K562 (cell line): ENCODE results near the gene ARHGEF10L. TPM values are rescaled to one million over a fixed set of nuclear protein-coding genes. Genes with fewer than 3 reads are reported as not detected.

Experiments
- ATAC-seq: fragments of 200-7000 bp; cut with Tn5 transposase; 3 replicates; pipeline ENCODE4 v1.9.1; 2020; ENCODE audit warnings: moderate library complexity
- BruUV-seq: library from RNA; stranded (reverse); fragments of 400-500 nt; replicated peaks from 2 replicates; lab custom pipeline; 2021; lab: Mats Ljungman, UMichigan
- CTCF ChIA-PET: fragments of 300-600 bp; formaldehyde crosslinking; extraction: SDS; loops from one replicate; lab custom pipeline; 2021; ENCODE audit warnings: low intra/inter-chr PET ratio; lab: Yijun Ruan, JAX
- POLR2A ChIA-PET: fragments of 300-600, 350-650 bp; sonication (Branson Sonifier 250); formaldehyde crosslinking; extraction: SDS; loops from one replicate; lab custom pipeline; 2021; ENCODE audit warnings: antibody characterized with exemption, inconsistent platforms; lab: Yijun Ruan, JAX
- DNase-seq, 4 experiments: peaks; one replicate each; pipeline versions ENCODE4 v3.0.0 to v3.0.0-alpha.2; 2011 to 2018; ENCODE audit warnings: low spot score in 3 of 4, mixed read lengths in 3 of 4; ENCODE audit errors: extremely low read depth in 1 of 4
- FAIRE-seq: peaks from 2 replicates; lab custom pipeline; 2011; peaks lifted over from hg19 to GRCh38; lab: Jason Lieb, UNC
- H2AFZ ChIP-seq: 2 replicates; pipeline ENCODE4 v1.6.0; 2011; ENCODE audit warnings: low read depth, low read length, control low read depth, inconsistent platforms
- H3K27ac ChIP-seq: fragments of 200-600 bp; 3 replicates; pipeline ENCODE4 v1.8.0; 2011; ENCODE audit warnings: low read depth, mild to moderate bottlenecking, control low read depth, inconsistent platforms, low read length, moderate library complexity, mixed read lengths; ENCODE audit errors: extremely low read depth
- H3K27me3 ChIP-seq, 2 experiments: fragments of 300-600 bp in 1 of 2; 2 replicates in 1 of 2; 3 replicates in 1 of 2; pipeline versions ENCODE4 v1.6.0 to v1.8.0; 2011; ENCODE audit warnings: inconsistent platforms in 2 of 2, low read length in 2 of 2, mild to moderate bottlenecking in 1 of 2, mixed read lengths in 1 of 2, moderate library complexity in 1 of 2; ENCODE audit not compliant: control insufficient read depth in 2 of 2, insufficient read depth in 2 of 2
- H3K36me3 ChIP-seq: fragments of 300-600 bp; 3 replicates; pipeline ENCODE4 v1.8.0; 2011; ENCODE audit warnings: mild to moderate bottlenecking, low read length, inconsistent platforms; ENCODE audit not compliant: control insufficient read depth, insufficient read depth
- H3K4me1 ChIP-seq, 2 experiments: fragments of 200-600 bp in 1 of 2; replicated peaks in 1 of 2; 2 replicates in 1 of 2; 3 replicates in 1 of 2; pipeline versions ENCODE4 v1.5.1 to v1.8.0; 2011; ENCODE audit warnings: inconsistent platforms in 2 of 2, low read length in 2 of 2, mild to moderate bottlenecking in 1 of 2, mixed read lengths in 1 of 2, moderate library complexity in 1 of 2; ENCODE audit not compliant: control insufficient read depth in 2 of 2, insufficient read depth in 2 of 2
- H3K4me2 ChIP-seq: 2 replicates; pipeline ENCODE4 v1.6.1; 2011; ENCODE audit warnings: low read length, control low read depth, inconsistent platforms, mixed read lengths; ENCODE audit not compliant: insufficient read depth
- H3K4me3 ChIP-seq: fragments of 200-600 bp; sonication (generic), shearing (Covaris generic); 2 replicates; pipeline ENCODE4 v1.5.1; 2016; ENCODE audit warnings: control low read depth, inconsistent platforms
- H3K79me2 ChIP-seq: fragments of 200-600 bp; 3 replicates; pipeline ENCODE4 v1.8.0; 2011; ENCODE audit warnings: low read length, inconsistent platforms; ENCODE audit not compliant: control insufficient read depth, insufficient read depth
- H3K9ac ChIP-seq, 2 experiments: 2 replicates each; pipeline versions ENCODE4 v1.6.0 to v1.6.1; 2011; ENCODE audit warnings: low read depth in 2 of 2, low read length in 2 of 2, control low read depth in 1 of 2, inconsistent platforms in 1 of 2, mild to moderate bottlenecking in 1 of 2, mixed read lengths in 1 of 2; ENCODE audit not compliant: insufficient read depth in 1 of 2
- H3K9me1 ChIP-seq: one replicate; pipeline ENCODE4 v1.6.0; 2011; ENCODE audit warnings: inconsistent platforms, mild to moderate bottlenecking, low read length, moderate library complexity; ENCODE audit not compliant: control insufficient read depth, insufficient read depth
- H3K9me3 ChIP-seq: replicated peaks from 2 replicates; pipeline ENCODE4 v1.5.1; 2011; ENCODE audit warnings: low read depth, low read length, inconsistent platforms; ENCODE audit not compliant: control insufficient read depth, insufficient read depth
- H4K20me1 ChIP-seq: replicated peaks from 2 replicates; pipeline ENCODE4 v1.6.1; 2011; ENCODE audit warnings: low read length, inconsistent platforms, mixed read lengths; ENCODE audit not compliant: control insufficient read depth, insufficient read depth
- CEBPG ChIP-seq, 3 experiments: fragments of 200-800 bp in 1 of 3; sonication (Bioruptor generic) in 1 of 3; sonication (generic) in 1 of 3; formaldehyde crosslinking in 1 of 3; IDR thresholded peaks in 2 of 3; conservative IDR thresholded peaks in 1 of 3; 2 replicates each; pipeline versions ENCODE4 v1.6.1 to v1.8.0; 2016 to 2022; ENCODE audit warnings: missing compliant biosample characterization in 2 of 3, missing genetic modification characterization in 2 of 3, mild to moderate bottlenecking in 1 of 3, missing genetic modification reagents in 1 of 3
- DMBX1 ChIP-seq: fragments of 250-450 bp; sonication (Bioruptor Pico); IDR thresholded peaks from 2 replicates; pipeline ENCODE4 v1.8.0; 2022; ENCODE audit warnings: inconsistent platforms, mild to moderate bottlenecking, moderate library complexity, borderline replicate concordance
- ETV1 ChIP-seq: fragments of 450-650 bp; conservative IDR thresholded peaks from 2 replicates; pipeline ENCODE4 v1.6.1; 2016; ENCODE audit warnings: missing genetic modification characterization, control low read depth, low read depth, missing compliant biosample characterization
- GABPB2 ChIP-seq: fragments of 250-450 bp; sonication (Bioruptor Pico); conservative IDR thresholded peaks from 2 replicates; pipeline ENCODE4 v1.5.1; 2021; ENCODE audit warnings: mild to moderate bottlenecking
- MLX ChIP-seq, 2 experiments: fragments of 450-650 bp in 1 of 2; sonication (generic) in 1 of 2; formaldehyde crosslinking; conservative IDR thresholded peaks; 2 replicates each; pipeline versions ENCODE4 v1.4.0 to v1.8.1; 2020 to 2022; ENCODE audit warnings: mild to moderate bottlenecking in 1 of 2, missing genetic modification reagents in 1 of 2
- SRSF9 ChIP-seq: fragments of 200-400 bp; formaldehyde crosslinking; IDR thresholded peaks from 2 replicates; pipeline ENCODE4 v1.6.1; 2017; ENCODE audit warnings: low read depth, low read length, borderline replicate concordance
- STAT5B ChIP-seq: fragments of 250-450 bp; sonication (Bioruptor Pico); IDR thresholded peaks from 2 replicates; pipeline ENCODE4 v1.8.0; 2021; ENCODE audit warnings: mild to moderate bottlenecking, inconsistent platforms
- TFAM ChIP-seq: fragments of 250-450 bp; sonication (Bioruptor Pico); conservative IDR thresholded peaks from 2 replicates; pipeline ENCODE4 v1.5.0; 2021; ENCODE audit warnings: mild to moderate bottlenecking, moderate library complexity
- ZNF79 ChIP-seq: fragments of 250-450 bp; sonication (Bioruptor Pico); IDR thresholded peaks from 2 replicates; pipeline ENCODE4 v1.4.0; 2020; ENCODE audit warnings: low read depth, mild to moderate bottlenecking, moderate library complexity
- WGBS: fragments of 100-300 bp; shearing (Covaris generic); methylation state at CpG from one replicate; pipeline ENCODE4 v1.1.6; 2016; ENCODE audit warnings: low coverage, mixed read lengths; ENCODE audit not compliant: insufficient coverage; ENCODE audit errors: missing lambda C conversion rate; 5-methylcytosine and 5-hydroxymethylcytosine counted together
- in situ Hi-C: fragments of 300-500 bp; cut with MboI; formaldehyde crosslinking; loops from 4 replicates; pipeline ENCODE4 v1.15.0; 2018; ENCODE audit warnings: inconsistent platforms, mixed read lengths
- intact Hi-C: fragments of 100-400 bp; cut with micrococcal nuclease; formaldehyde crosslinking; loops from 2 replicates; pipeline ENCODE4 v1.14.2; 2022
- polyA plus RNA-seq, 8 experiments: library from polyadenylated mRNA; depleted of rRNA in 4 of 8; stranded (reverse) in 5 of 8; unstranded in 3 of 8; fragments of >200 nt; fragmentation: Nextera tagmentation in 2 of 8; fragmentation: Illumina TruSeq in 1 of 8; extraction: Ambion mirVana in 2 of 8; extraction: Trizol in 1 of 8; gene quantifications; 2 replicates each; pipeline versions ENCODE4 v1.2.1 to v1.2.3, GENCODE V29; 2011 to 2014; ENCODE audit warnings: inconsistent platforms in 1 of 8, missing spikeins in 1 of 8
- total RNA-seq, 7 experiments: library from RNA; depleted of rRNA in 6 of 7; stranded (reverse); fragments of >200 nt in 6 of 7; fragmentation: Illumina TruSeq in 2 of 7; extraction: Trizol in 2 of 7; gene quantifications; 2 replicates each; pipeline versions ENCODE4 v1.2.1 to v1.2.3, GENCODE V29; 2011 to 2021; ENCODE audit warnings: low replicate concordance in 1 of 7
- TF ChIP-seq, protein P1 (sequence below): sonication (generic); formaldehyde crosslinking; IDR thresholded peaks from 2 replicates; pipeline ENCODE4 v1.8.0; 2022; ENCODE audit warnings: missing genetic modification reagents, mild to moderate bottlenecking, moderate library complexity, borderline replicate concordance
- TF ChIP-seq, protein P2 (sequence below): fragments of 450-650 bp; IDR thresholded peaks from 2 replicates; pipeline ENCODE4 v1.6.1; 2018; ENCODE audit not compliant: partially characterized antibody
- TF ChIP-seq, protein P3 (sequence below): fragments of 450-650 bp; IDR thresholded peaks from 2 replicates; pipeline ENCODE4 v1.6.1; 2016; ENCODE audit warnings: mild to moderate bottlenecking

Gene ARHGEF10L
- total and polyA plus RNA-seq, 9 of the 15 experiments (the other 6 are each of a cell fraction or from before 2014, with no cell fraction given) = 0.09 to 0.13 TPM; not detected in 7

DNA sequence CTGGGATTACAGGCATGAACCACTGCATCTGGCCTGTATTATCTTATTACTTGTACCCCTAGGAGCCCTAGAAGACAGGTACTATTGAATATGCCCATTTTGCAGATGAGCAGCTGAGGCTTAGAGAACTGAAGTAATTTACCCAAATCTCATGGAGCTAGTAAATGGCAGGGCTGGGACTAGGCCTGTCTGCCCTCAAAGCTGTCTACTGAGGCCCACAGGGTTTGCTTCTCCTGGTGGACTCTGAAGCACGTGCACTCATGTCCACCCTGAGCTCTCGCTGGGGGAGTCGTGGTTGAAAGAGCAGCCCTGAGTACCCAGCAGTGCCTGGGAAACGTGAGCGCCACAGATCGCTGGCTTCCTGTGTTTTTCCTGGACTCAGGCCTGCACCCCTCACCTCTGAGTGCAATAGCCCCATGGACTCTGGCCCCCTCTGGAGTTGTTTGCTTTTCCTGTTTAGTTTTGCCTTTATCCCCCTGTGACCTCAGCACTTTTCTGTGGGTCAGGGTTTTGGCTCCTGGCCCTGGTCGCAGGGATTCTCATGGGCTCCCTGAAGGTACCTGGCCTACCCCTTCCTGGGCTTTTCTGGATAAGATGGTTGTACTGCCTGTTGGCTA is 52.4 kb downstream of the ARHGEF10L start:
- Histone ChIP-seq H3K9me1 (no peaks in the 10 kb centered on the region), H3K27ac (no peak overlapping the region), H3K27me3 (peaks cover 15 to 71% of the 10 kb centered on the region in 2 experiments), H2AFZ (no peak overlapping the region), H3K9ac (no peak overlapping the region), H4K20me1 (peaks cover 18% of the 10 kb centered on the region), H3K4me3 (no peak overlapping the region), H3K9me3 (no peaks in the 10 kb centered on the region), H3K79me2 (no peaks in the 10 kb centered on the region), H3K4me1 (no peaks in the 10 kb centered on the region), H3K36me3 (no peaks in the 10 kb centered on the region), H3K4me2 (no peak overlapping the region)
- DNase-seq = no peak
- POLR2A ChIA-PET = interaction anchor here (0.5 kb wide), 1 partner anchor 320 kb away, joined by 3 read pairs; no protein-coding TSS in a partner anchor
- in situ Hi-C loops (no loop called here), intact Hi-C loops (no loop called here)
- BruUV-seq = no TSS peak
- CTCF ChIA-PET = no interaction called here
- FAIRE-seq = no peak
- whole genome bisulfite sequencing = 0% methylated on average over 7 of the region's 7 CpGs
- no peak for ATAC-seq
- no peak for TF ChIP-seq GABPB2 (CRISPR knock-in tag)
- no peak for TF ChIP-seq CEBPG (CRISPR knock-in tag; IDR thresholded peaks at IDR 0.05)
- no peak for TF ChIP-seq CEBPG (tag; conservative IDR thresholded peaks at IDR 0.05 in 1 of 2, IDR thresholded peaks at IDR 0.05 in 1 of 2)
- TF ChIP-seq ZNF79 (CRISPR knock-in tag) = no peak
- TF ChIP-seq STAT5B = no peak
- no peak for TF ChIP-seq TFAM (CRISPR knock-in tag)
- no peak for TF ChIP-seq MLX (CRISPR knock-in tag; conservative IDR thresholded peaks at IDR 0.05)
- no peak for TF ChIP-seq SRSF9
- TF ChIP-seq, protein P1, sequence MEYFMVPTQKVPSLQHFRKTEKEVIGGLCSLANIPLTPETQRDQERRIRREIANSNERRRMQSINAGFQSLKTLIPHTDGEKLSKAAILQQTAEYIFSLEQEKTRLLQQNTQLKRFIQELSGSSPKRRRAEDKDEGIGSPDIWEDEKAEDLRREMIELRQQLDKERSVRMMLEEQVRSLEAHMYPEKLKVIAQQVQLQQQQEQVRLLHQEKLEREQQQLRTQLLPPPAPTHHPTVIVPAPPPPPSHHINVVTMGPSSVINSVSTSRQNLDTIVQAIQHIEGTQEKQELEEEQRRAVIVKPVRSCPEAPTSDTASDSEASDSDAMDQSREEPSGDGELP = no peak
- no peak for TF ChIP-seq DMBX1 (CRISPR knock-in tag)
- TF ChIP-seq, protein P2, sequence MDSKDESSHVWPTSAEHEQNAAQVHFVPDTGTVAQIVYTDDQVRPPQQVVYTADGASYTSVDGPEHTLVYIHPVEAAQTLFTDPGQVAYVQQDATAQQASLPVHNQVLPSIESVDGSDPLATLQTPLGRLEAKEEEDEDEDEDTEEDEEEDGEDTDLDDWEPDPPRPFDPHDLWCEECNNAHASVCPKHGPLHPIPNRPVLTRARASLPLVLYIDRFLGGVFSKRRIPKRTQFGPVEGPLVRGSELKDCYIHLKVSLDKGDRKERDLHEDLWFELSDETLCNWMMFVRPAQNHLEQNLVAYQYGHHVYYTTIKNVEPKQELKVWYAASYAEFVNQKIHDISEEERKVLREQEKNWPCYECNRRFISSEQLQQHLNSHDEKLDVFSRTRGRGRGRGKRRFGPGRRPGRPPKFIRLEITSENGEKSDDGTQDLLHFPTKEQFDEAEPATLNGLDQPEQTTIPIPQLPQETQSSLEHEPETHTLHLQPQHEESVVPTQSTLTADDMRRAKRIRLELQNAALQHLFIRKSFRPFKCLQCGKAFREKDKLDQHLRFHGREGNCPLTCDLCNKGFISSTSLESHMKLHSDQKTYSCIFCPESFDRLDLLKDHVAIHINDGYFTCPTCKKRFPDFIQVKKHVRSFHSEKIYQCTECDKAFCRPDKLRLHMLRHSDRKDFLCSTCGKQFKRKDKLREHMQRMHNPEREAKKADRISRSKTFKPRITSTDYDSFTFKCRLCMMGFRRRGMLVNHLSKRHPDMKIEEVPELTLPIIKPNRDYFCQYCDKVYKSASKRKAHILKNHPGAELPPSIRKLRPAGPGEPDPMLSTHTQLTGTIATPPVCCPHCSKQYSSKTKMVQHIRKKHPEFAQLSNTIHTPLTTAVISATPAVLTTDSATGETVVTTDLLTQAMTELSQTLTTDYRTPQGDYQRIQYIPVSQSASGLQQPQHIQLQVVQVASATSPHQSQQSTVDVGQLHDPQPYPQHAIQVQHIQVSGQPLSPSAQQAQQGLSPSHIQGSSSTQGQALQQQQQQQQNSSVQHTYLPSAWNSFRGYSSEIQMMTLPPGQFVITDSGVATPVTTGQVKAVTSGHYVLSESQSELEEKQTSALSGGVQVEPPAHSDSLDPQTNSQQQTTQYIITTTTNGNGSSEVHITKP = no peak
- TF ChIP-seq, protein P3, sequence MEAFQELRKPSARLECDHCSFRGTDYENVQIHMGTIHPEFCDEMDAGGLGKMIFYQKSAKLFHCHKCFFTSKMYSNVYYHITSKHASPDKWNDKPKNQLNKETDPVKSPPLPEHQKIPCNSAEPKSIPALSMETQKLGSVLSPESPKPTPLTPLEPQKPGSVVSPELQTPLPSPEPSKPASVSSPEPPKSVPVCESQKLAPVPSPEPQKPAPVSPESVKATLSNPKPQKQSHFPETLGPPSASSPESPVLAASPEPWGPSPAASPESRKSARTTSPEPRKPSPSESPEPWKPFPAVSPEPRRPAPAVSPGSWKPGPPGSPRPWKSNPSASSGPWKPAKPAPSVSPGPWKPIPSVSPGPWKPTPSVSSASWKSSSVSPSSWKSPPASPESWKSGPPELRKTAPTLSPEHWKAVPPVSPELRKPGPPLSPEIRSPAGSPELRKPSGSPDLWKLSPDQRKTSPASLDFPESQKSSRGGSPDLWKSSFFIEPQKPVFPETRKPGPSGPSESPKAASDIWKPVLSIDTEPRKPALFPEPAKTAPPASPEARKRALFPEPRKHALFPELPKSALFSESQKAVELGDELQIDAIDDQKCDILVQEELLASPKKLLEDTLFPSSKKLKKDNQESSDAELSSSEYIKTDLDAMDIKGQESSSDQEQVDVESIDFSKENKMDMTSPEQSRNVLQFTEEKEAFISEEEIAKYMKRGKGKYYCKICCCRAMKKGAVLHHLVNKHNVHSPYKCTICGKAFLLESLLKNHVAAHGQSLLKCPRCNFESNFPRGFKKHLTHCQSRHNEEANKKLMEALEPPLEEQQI = no peak
- no peak for TF ChIP-seq ETV1 (tag)
